H1 (cell line): Measurements from ENCODE around the gene SQOR. TPM values are rescaled to one million over a fixed set of nuclear protein-coding genes. Genes with fewer than 3 reads are reported as not detected.
A peak's percentile ranks its signal among the peaks of the same experiment; 100 is the strongest.

Experiments used
- ASH2L ChIP-seq: fragments of 200-600, 300-600 bp; sonication (generic); IDR thresholded peaks from one replicate; pipeline ENCODE4 v1.7.1; 2017; ENCODE audit warnings: low read length
- BCL11A ChIP-seq, 2 experiments: IDR thresholded peaks; one replicate each; pipeline ENCODE4 v1.6.1; 2011; ENCODE audit warnings: low read depth in 2 of 2, low read length in 2 of 2, mild to moderate bottlenecking in 2 of 2
- CTBP2 ChIP-seq: IDR thresholded peaks from 2 replicates; pipeline ENCODE4 v1.7.0; 2011; ENCODE audit warnings: borderline replicate concordance, mild to moderate bottlenecking, moderate library complexity, mixed read lengths, low read length; ENCODE audit not compliant: insufficient read depth, insufficient read length
- HDAC2 ChIP-seq, 2 experiments: fragments of 300-600 bp in 1 of 2; sonication (generic) in 1 of 2; IDR thresholded peaks; 2 replicates each; pipeline ENCODE4 v1.6.1; 2011 to 2012; ENCODE audit warnings: low read depth in 2 of 2, low read length in 2 of 2, mild to moderate bottlenecking in 2 of 2, moderate library complexity in 2 of 2, borderline replicate concordance in 1 of 2, inconsistent platforms in 1 of 2
- KDM4A ChIP-seq: IDR thresholded peaks from one replicate; pipeline ENCODE4 v1.7.1; 2012; ENCODE audit warnings: low read depth, mild to moderate bottlenecking, moderate library complexity, low read length, inconsistent platforms; ENCODE audit not compliant: severe bottlenecking
- SIN3A ChIP-seq, 2 experiments: IDR thresholded peaks in 1 of 2; conservative IDR thresholded peaks in 1 of 2; 2 replicates each; pipeline ENCODE4 v1.6.1; 2011 to 2012; ENCODE audit warnings: low read length in 2 of 2, improper control_type of control experiment in 1 of 2, low read depth in 1 of 2, mild to moderate bottlenecking in 1 of 2
- polyA plus RNA-seq, 7 experiments: library from polyadenylated mRNA; depleted of rRNA in 3 of 7; stranded (reverse) in 5 of 7; unstranded in 2 of 7; fragments of >200 nt in 5 of 7; fragments of 200-250 nt in 2 of 7; gene quantifications; 1 replicate in 5 of 7; 2 replicates in 1 of 7; 4 replicates in 1 of 7; pipeline versions ENCODE4 v1.2.1 to v1.2.3, GENCODE V29; 2011 to 2013; ENCODE audit warnings: missing spikeins in 2 of 7, mixed read lengths in 2 of 7
- total RNA-seq: library from RNA; stranded (reverse); fragmentation: NEBNext Ultra II Directional; extraction: Animal tissue kit (Norgen Biotek cat#: 25700); gene quantifications from 2 replicates; pipeline ENCODE4 v1.2.1, GENCODE V29; 2021

The SQOR gene
- total and polyA plus RNA-seq, 2 of the 8 experiments (the other 6 are each of a cell fraction or from before 2014, with no cell fraction given), result 0.20 to 0.22 TPM

- TF ChIP-seq HDAC2 (IDR thresholded peaks at IDR 0.05; ENCODE audit: borderline replicate concordance in 1 of 2, low read depth in 2 of 2, low read length in 2 of 2) (peak in 1 of 2 experiments; percentile 34; a peak in 1 of 4 replicates), BCL11A (IDR thresholded peaks at IDR 0.05; ENCODE audit: low read depth in 2 of 2, low read length in 2 of 2) (no peak), ASH2L (peak; percentile 65), SIN3A (conservative IDR thresholded peaks at IDR 0.05 in 1 of 2, IDR thresholded peaks at IDR 0.05 in 1 of 2; ENCODE audit: low read depth in 1 of 2, low read length in 2 of 2) (peak in 1 of 2 experiments; percentile 18; a peak in 1 of 4 replicates), KDM4A (peak; percentile 96), CTBP2 (no peak)
Observed at GRCh38 chr15:45634432-45635190, at the start of gene SQOR (continued).
